Activated naive CD4-positive, alpha-beta T cell treated with anti-CD3 and anti-CD28 coated beads, Interleukin-2, amount 50 U/mL, for 16 hours (primary cell): ENCODE data around the gene DYRK1B.
A peak's percentile ranks its signal among the peaks of the same experiment; 100 is the strongest.
"Not testable (repeated sequence)": the region's sequence is repeated elsewhere in the genome, so short reads cannot be mapped to it uniquely, and the experiment has no call there.

Experiments
- DNase-seq: peaks from one replicate; pipeline ENCODE4 v3.0.0-alpha.2; 2020

DYRK1B gene

GRCh38 chr19:39829702-39830275, 4.2 kb downstream of the DYRK1B start:
- no peak for DNase-seq

- no peak for DNase-seq
These were observed 5.3 kb downstream of the DYRK1B start for GRCh38 chr19:39828654-39829032.

GRCh38 chr19:39828015-39828653, 5.8 kb downstream of the DYRK1B start:
- DNase-seq: no peak

- DNase-seq: no peak
These were observed 6.7 kb downstream of the DYRK1B start for GRCh38 chr19:39827216-39827615.

- no peak for DNase-seq
These were observed 7.5 kb downstream of the DYRK1B start for GRCh38 chr19:39826311-39826945.

- no peak for DNase-seq
These were observed 8.4 kb downstream of the DYRK1B start for GRCh38 chr19:39825531-39826076.

- DNase-seq: no peak
These were observed 8.9 kb downstream of the DYRK1B start for GRCh38 chr19:39825093-39825463.

- peak; percentile 88 for DNase-seq
These were observed 9.5 kb downstream of the DYRK1B start for GRCh38 chr19:39824143-39825092.

- no peak for DNase-seq
These were observed 10.3 kb downstream of the DYRK1B start for GRCh38 chr19:39823686-39824085.

GRCh38 chr19:39820696-39821095, 13.3 kb downstream of the DYRK1B start:
- DNase-seq: no peak

GRCh38 chr19:39819786-39820185, 14.2 kb downstream of the DYRK1B start:
- DNase-seq: no peak

- DNase-seq: no peak
These were observed 15.3 kb downstream of the DYRK1B start for GRCh38 chr19:39818626-39819097.

- DNase-seq: no peak
These were observed 15.9 kb downstream of the DYRK1B start for GRCh38 chr19:39817888-39818561.

GRCh38 chr19:39816287-39817048, 17.5 kb downstream of the DYRK1B start:
- DNase-seq: no peak

- no peak for DNase-seq
These were observed 19.4 kb downstream of the DYRK1B start for GRCh38 chr19:39814595-39814994.

- DNase-seq: not testable (repeated sequence)
These were observed 19.9 kb downstream of the DYRK1B start for GRCh38 chr19:39814111-39814510.

- no peak for DNase-seq
These were observed 20.5 kb downstream of the DYRK1B start for GRCh38 chr19:39813264-39813993.

GRCh38 chr19:39811064-39811463, 22.9 kb downstream of the DYRK1B start:
- no peak for DNase-seq

- DNase-seq: no peak
These were observed 23.5 kb downstream of the DYRK1B start for GRCh38 chr19:39810424-39810823.

- DNase-seq: no peak
These were observed 24.6 kb downstream of the DYRK1B start for GRCh38 chr19:39809368-39809767.

GRCh38 chr19:39808688-39809087, 25.3 kb downstream of the DYRK1B start:
- not testable (repeated sequence) for DNase-seq
